HEK293 (cell line): Measurements from ENCODE around the gene ASAH2.

Source experiments
- CTCF ChIA-PET: fragments of 350-600 bp; formaldehyde crosslinking; extraction: SDS; loops from one replicate; lab custom pipeline; 2021; ENCODE audit warnings: antibody characterized with exemption; lab: Yijun Ruan, JAX
- POLR2A ChIA-PET: fragments of 300-600 bp; formaldehyde crosslinking; extraction: SDS; loops from one replicate; lab custom pipeline; 2020; ENCODE audit warnings: antibody characterized with exemption, inconsistent platforms; lab: Yijun Ruan, JAX
- H3K27ac ChIP-seq: fragments of 200-500 bp; sonication (Bioruptor generic); 2 replicates; pipeline ENCODE4 v1.5.1; 2014; ENCODE audit warnings: low read depth, low read length, control low read depth, inconsistent platforms; ENCODE audit errors: extremely low read depth
- H3K36me3 ChIP-seq, 2 experiments: fragments of 200-500 bp in 1 of 2; sonication (Bioruptor generic) in 1 of 2; 1 replicate in 1 of 2; 2 replicates in 1 of 2; pipeline ENCODE4 v1.5.1; 2014 to 2017; ENCODE audit warnings: inconsistent platforms in 2 of 2, low read length in 2 of 2; ENCODE audit not compliant: control insufficient read depth in 2 of 2, insufficient read depth in 1 of 2
- H3K4me1 ChIP-seq: fragments of 200-500 bp; sonication (Bioruptor generic); 2 replicates; pipeline ENCODE4 v1.5.1; 2014; ENCODE audit warnings: mild to moderate bottlenecking, low read length, inconsistent platforms; ENCODE audit not compliant: control insufficient read depth, insufficient read depth
- H3K4me3 ChIP-seq: 2 replicates; pipeline ENCODE4 v1.5.1; 2011; ENCODE audit warnings: low read depth, mild to moderate bottlenecking, control low read depth, low read length, moderate library complexity
- H3K9me3 ChIP-seq: fragments of 200-500 bp; sonication (Bioruptor generic); 2 replicates; pipeline ENCODE4 v1.5.1; 2014; ENCODE audit warnings: low read depth, low read length, inconsistent platforms; ENCODE audit not compliant: control insufficient read depth, insufficient read depth
- ATF2 ChIP-seq: fragments of 450-650 bp; formaldehyde crosslinking; IDR thresholded peaks from 2 replicates; pipeline ENCODE4 v1.5.1; 2016; ENCODE audit warnings: missing biosample characterization, missing genetic modification characterization, low read depth
- GLI2 ChIP-seq: fragments of 450-650 bp; formaldehyde crosslinking; IDR thresholded peaks from 2 replicates; pipeline ENCODE4; 2017; ENCODE audit warnings: missing biosample characterization, missing genetic modification characterization, low read depth, borderline replicate concordance
- HIC1 ChIP-seq: fragments of 450-650 bp; formaldehyde crosslinking; IDR thresholded peaks from 2 replicates; pipeline ENCODE4 v1.5.1; 2016; ENCODE audit warnings: missing biosample characterization, missing genetic modification characterization
- HOXD13 ChIP-seq: sonication (generic); formaldehyde crosslinking; IDR thresholded peaks from 2 replicates; pipeline ENCODE4 v1.8.0; 2022; ENCODE audit warnings: missing genetic modification reagents, borderline replicate concordance
- KLF17 ChIP-seq: fragments of 450-650 bp; formaldehyde crosslinking; IDR thresholded peaks from 2 replicates; pipeline ENCODE4 v1.5.1; 2016; ENCODE audit warnings: missing biosample characterization, missing genetic modification characterization
- MZF1 ChIP-seq: fragments of 450-650 bp; formaldehyde crosslinking; IDR thresholded peaks from 2 replicates; pipeline ENCODE4 v1.5.1; 2017; ENCODE audit warnings: missing biosample characterization, missing genetic modification characterization, borderline replicate concordance
- SCRT2 ChIP-seq: fragments of 450-650 bp; formaldehyde crosslinking; IDR thresholded peaks from 2 replicates; pipeline ENCODE4 v1.5.1; 2016; ENCODE audit warnings: missing biosample characterization, missing genetic modification characterization
- SETDB1 ChIP-seq: IDR thresholded peaks from one replicate; pipeline ENCODE4 v1.6.1; 2017; ENCODE audit warnings: mild to moderate bottlenecking, low read length, moderate library complexity, mixed read lengths; ENCODE audit not compliant: insufficient read length
- WT1 ChIP-seq: fragments of 450-650 bp; formaldehyde crosslinking; IDR thresholded peaks from 2 replicates; pipeline ENCODE4 v1.5.1; 2016; ENCODE audit warnings: missing biosample characterization, missing genetic modification characterization
- ZBTB21 ChIP-seq: fragments of 450-650 bp; formaldehyde crosslinking; IDR thresholded peaks from 2 replicates; pipeline ENCODE4 v1.5.1; 2017; ENCODE audit warnings: missing biosample characterization, missing genetic modification characterization
- ZBTB44 ChIP-seq: fragments of 450-650 bp; IDR thresholded peaks from 2 replicates; pipeline ENCODE4 v1.5.1; 2018; ENCODE audit warnings: missing biosample characterization, mild to moderate bottlenecking, missing genetic modification characterization
- ZBTB7A ChIP-seq: fragments of 450-650 bp; formaldehyde crosslinking; IDR thresholded peaks from 2 replicates; pipeline ENCODE4 v1.5.1; 2016; ENCODE audit warnings: low read depth, missing biosample characterization, missing genetic modification characterization
- ZBTB8A ChIP-seq: fragments of 450-650 bp; formaldehyde crosslinking; IDR thresholded peaks from 2 replicates; pipeline ENCODE4 v1.5.1; 2016; ENCODE audit warnings: missing biosample characterization, missing genetic modification characterization
- ZNF155 ChIP-seq: fragments of 450-650 bp; formaldehyde crosslinking; IDR thresholded peaks from 2 replicates; pipeline ENCODE4 v1.5.1; 2016; ENCODE audit warnings: missing biosample characterization, missing genetic modification characterization
- ZNF184 ChIP-seq: fragments of 450-650 bp; IDR thresholded peaks from 2 replicates; pipeline ENCODE4 v1.5.1; 2018; ENCODE audit warnings: missing biosample characterization, mild to moderate bottlenecking, missing genetic modification characterization
- ZNF239 ChIP-seq: fragments of 450-650 bp; formaldehyde crosslinking; IDR thresholded peaks from 2 replicates; pipeline ENCODE4 v1.5.1; 2016; ENCODE audit warnings: missing biosample characterization, missing genetic modification characterization
- ZNF280D ChIP-seq: fragments of 450-650 bp; formaldehyde crosslinking; IDR thresholded peaks from 2 replicates; pipeline ENCODE4 v1.5.1; 2016; ENCODE audit warnings: missing biosample characterization, missing genetic modification characterization
- ZNF341 ChIP-seq: fragments of 450-650 bp; formaldehyde crosslinking; IDR thresholded peaks from 2 replicates; pipeline ENCODE4; 2016; ENCODE audit warnings: low read depth, missing biosample characterization, missing genetic modification characterization
- ZNF423 ChIP-seq: fragments of 450-650 bp; formaldehyde crosslinking; IDR thresholded peaks from 2 replicates; pipeline ENCODE4 v1.5.1; 2016; ENCODE audit warnings: missing biosample characterization, missing genetic modification characterization
- ZNF473 ChIP-seq: fragments of 450-650 bp; formaldehyde crosslinking; IDR thresholded peaks from 2 replicates; pipeline ENCODE4 v1.5.1; 2017; ENCODE audit warnings: missing biosample characterization, missing genetic modification characterization
- ZNF521 ChIP-seq: fragments of 450-650 bp; formaldehyde crosslinking; IDR thresholded peaks from 2 replicates; pipeline ENCODE4 v1.5.1; 2017; ENCODE audit warnings: missing biosample characterization, mild to moderate bottlenecking, missing genetic modification characterization
- ZNF544 ChIP-seq: fragments of 450-650 bp; formaldehyde crosslinking; IDR thresholded peaks from 2 replicates; pipeline ENCODE4 v1.5.0; 2017; ENCODE audit warnings: missing biosample characterization, missing genetic modification characterization
- ZNF548 ChIP-seq: fragments of 450-650 bp; formaldehyde crosslinking; IDR thresholded peaks from 2 replicates; pipeline ENCODE4 v1.5.1; 2016; ENCODE audit warnings: missing biosample characterization, missing genetic modification characterization
- ZNF629 ChIP-seq: fragments of 450-650 bp; formaldehyde crosslinking; IDR thresholded peaks from 2 replicates; pipeline ENCODE4 v1.5.1; 2017; ENCODE audit warnings: missing biosample characterization, missing genetic modification characterization
- ZNF776 ChIP-seq: fragments of 450-650 bp; formaldehyde crosslinking; IDR thresholded peaks from 2 replicates; pipeline ENCODE4 v1.5.0; 2017; ENCODE audit warnings: missing biosample characterization, missing genetic modification characterization, borderline replicate concordance
- ZNF791 ChIP-seq: fragments of 450-650 bp; formaldehyde crosslinking; IDR thresholded peaks from 2 replicates; pipeline ENCODE4 v1.5.1; 2016; ENCODE audit warnings: missing biosample characterization, missing genetic modification characterization
- ZNF830 ChIP-seq: fragments of 450-650 bp; IDR thresholded peaks from 2 replicates; pipeline ENCODE4 v1.5.0; 2018; ENCODE audit warnings: missing biosample characterization, missing genetic modification characterization, low read depth, mild to moderate bottlenecking, moderate library complexity

ASAH2 gene

GRCh38 chr10:50286996-50287803, 35.9 kb upstream of the ASAH2 start:
- H3K9me3 ChIP-seq, result no peaks in the 10 kb centered on the region
- ChIA-PET POLR2A (no interaction called here), CTCF (no interaction called here)
- H3K36me3 ChIP-seq, result no peaks in the 10 kb centered on the region
- TF ChIP-seq ZNF239 (tag by site-specific recombination) (no peak), ZNF473 (tag by site-specific recombination) (no peak), HOXD13 (CRISPR knock-in tag) (no peak), ZNF629 (no peak), SCRT2 (tag by site-specific recombination) (no peak), ZBTB44 (tag by site-specific recombination) (no peak), ZNF521 (tag by site-specific recombination) (no peak), KLF17 (tag by site-specific recombination) (no peak), ZNF155 (no peak), ZNF423 (no peak), ZNF791 (tag by site-specific recombination) (no peak), ATF2 (no peak)
- no peak overlapping the region for H3K4me3 ChIP-seq
- H3K27ac ChIP-seq, result no peak overlapping the region
- no peaks in the 10 kb centered on the region for H3K4me1 ChIP-seq

- no peaks in the 10 kb centered on the region for H3K9me3 ChIP-seq
- CTCF ChIA-PET, result no interaction called here
- POLR2A ChIA-PET, result no interaction called here
- TF ChIP-seq ZNF341 (tag by site-specific recombination) (no peak), SETDB1 (no peak), HIC1 (tag by site-specific recombination) (no peak), WT1 (tag by site-specific recombination) (no peak), GLI2 (no peak), ZNF830 (tag by site-specific recombination) (no peak), ZBTB21 (tag by site-specific recombination) (no peak), ZBTB8A (tag by site-specific recombination) (no peak), ZBTB7A (tag by site-specific recombination) (no peak), ZNF544 (tag by site-specific recombination) (no peak), ZNF473 (tag by site-specific recombination) (no peak), ZNF548 (tag by site-specific recombination) (no peak), ZNF280D (tag by site-specific recombination) (no peak), ZNF184 (tag by site-specific recombination) (no peak), MZF1 (tag by site-specific recombination) (no peak), ZNF776 (tag by site-specific recombination) (no peak)
Observed at GRCh38 chr10:50286517-50286916, 35.2 kb upstream of the ASAH2 start.

More at GRCh38 chr10:50286517-50286916, 35.2 kb upstream of the ASAH2 start:
- Histone ChIP-seq H3K4me3 (no peak overlapping the region), H3K4me1 (no peaks in the 10 kb centered on the region), H3K36me3 (no peaks in the 10 kb centered on the region), H3K27ac (no peak overlapping the region)
